HK-2 (cell line): ENCODE measurements around the gene ATP6V1F.
"Not testable (repeated sequence)": the region's sequence is repeated elsewhere in the genome, so short reads cannot be mapped to it uniquely, and the experiment has no call there.

Experiments
- DNase-seq: peaks from one replicate; pipeline ENCODE4 v3.0.0-alpha.2; 2018; ENCODE audit not compliant: unreplicated experiment

The ATP6V1F gene

DNA sequence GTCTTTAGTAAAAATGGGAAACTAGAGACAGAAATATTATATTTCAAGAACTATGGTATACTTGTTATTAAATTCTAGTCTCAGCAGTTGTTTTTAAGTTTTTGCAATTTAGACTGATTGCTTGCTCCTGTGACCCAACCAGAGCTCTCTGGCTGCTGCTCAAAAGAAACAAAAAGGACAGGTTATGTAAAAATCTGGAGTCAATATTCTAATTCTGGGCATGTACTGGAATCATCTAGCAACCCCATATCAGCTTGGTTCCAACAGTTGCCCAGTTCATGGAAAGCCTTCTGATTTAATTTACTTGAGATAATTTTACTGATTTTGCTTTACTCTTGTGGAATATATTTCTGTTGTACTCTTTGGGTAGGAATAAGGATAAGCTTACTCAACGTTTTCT, 37.6 kb downstream of the ATP6V1F start:
- no peak for DNase-seq

DNA sequence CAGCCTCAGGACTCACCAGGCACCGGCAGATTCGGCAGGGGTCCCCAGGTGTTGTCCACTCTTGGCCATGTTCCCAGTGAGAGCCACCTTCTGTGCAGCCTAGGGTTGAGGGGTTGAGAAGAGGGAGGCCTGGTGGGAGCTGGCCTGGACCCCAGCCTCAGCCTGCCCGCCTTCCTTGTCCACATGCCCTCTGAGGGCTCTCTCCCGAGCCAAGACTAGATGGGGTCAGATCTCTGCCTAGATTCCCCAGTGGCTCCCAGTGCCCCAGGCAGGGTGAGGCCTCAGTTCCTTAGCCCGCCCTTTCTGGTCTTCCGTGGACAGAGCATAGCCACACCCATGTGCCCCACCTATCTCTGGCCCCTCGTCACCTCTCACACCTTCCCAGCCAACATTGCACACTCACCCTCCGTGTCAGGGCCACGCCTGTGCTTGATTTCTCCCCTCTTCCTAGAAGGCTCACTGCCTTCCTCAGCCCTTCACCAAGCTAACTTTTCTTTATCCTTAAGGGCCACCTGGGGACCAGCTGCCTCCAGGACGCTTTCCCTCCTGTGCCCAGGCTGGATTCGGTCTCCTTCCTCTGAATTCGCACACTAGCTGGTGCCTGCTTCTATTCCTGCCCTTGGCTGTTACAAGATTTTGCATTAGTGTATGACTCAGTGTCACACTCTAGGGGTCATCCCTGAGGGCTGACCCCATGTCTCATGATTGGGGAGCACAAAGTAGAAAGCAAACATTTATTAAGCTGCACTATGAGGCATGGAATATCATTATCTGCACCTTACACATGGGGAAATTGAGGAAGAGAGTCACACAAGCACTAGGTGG, 40.3 kb downstream of the ATP6V1F start:
- DNase-seq, result no peak

DNA sequence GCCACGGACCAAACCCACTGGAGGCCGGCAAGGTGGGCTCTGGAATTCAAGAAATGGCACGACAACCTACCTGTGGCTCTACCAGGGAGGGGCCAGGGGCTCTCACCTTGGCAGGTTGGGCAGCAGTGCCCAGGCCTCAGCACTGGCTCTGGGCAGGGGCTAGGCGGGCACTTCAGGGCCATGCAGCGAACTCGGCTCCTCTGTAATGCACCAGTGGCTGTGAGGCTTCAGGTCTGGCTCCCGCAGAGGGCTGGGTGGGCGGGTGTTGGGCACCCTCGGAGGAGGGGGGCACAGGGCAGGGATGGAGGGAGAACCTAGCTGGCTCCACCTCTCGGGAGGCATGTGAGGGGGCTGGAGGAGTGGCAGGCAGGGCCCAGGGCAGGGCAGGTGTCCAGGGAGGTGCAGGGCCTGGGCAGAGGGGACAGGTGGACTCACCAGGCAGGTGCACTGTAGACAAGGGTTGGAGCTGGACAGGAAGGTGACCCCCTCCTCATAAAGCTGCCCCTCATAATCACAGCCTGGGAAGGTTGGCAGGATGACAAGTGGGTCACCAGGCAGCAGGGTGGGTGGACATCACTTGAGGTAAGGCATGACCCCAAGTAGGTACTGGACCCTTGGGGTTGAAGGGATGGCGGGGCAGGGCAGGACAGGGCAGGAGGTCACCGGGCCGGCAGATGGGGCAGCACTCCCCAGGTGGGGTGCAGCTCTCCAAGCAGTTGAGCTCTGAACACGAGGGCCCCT, 41.1 kb downstream of the ATP6V1F start:
- no peak for DNase-seq

DNA sequence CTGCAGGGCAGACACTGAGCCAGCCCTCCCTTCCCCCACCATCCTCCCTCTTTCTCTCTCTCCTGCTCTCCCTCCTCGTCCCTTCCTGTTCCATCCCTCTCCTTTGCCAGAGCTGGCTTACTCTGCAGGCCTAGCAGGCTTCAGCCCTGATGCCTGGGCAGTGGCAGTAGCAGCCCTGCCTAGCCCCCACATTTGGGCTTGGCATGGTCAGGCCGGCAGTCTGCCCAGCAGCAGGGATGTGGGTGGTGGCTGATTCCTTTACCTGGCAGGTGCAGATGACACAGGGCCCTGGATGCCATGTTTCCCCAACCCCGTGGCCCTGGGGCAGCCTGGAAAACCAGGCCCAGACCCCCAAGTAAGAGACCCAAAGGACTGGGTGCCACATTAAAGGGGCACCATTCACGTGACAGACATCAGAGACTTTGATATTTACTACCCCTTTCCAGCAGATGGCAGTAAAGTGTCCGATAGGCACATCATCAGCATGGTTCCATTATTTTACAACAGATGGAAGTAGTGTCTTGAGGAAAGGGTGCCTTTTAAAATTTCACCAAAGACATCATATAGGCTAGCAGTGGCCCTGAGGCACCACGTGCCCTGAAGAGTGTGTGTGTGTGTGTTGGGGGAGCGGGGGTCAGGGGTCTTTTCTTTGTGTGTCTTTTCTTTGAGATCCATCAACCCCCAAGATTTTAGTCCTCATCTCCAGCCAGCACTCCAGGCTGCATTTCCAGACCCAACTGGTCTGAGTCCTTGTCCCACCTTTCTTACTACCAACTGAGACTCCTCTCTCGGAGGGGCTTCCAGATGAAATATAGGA, 41.9 kb downstream of the ATP6V1F start:
- no peak for DNase-seq

- DNase-seq, result no peak
Measured at GRCh38 chr7:128906001-128906765, 43.5 kb downstream of the ATP6V1F start.

DNA sequence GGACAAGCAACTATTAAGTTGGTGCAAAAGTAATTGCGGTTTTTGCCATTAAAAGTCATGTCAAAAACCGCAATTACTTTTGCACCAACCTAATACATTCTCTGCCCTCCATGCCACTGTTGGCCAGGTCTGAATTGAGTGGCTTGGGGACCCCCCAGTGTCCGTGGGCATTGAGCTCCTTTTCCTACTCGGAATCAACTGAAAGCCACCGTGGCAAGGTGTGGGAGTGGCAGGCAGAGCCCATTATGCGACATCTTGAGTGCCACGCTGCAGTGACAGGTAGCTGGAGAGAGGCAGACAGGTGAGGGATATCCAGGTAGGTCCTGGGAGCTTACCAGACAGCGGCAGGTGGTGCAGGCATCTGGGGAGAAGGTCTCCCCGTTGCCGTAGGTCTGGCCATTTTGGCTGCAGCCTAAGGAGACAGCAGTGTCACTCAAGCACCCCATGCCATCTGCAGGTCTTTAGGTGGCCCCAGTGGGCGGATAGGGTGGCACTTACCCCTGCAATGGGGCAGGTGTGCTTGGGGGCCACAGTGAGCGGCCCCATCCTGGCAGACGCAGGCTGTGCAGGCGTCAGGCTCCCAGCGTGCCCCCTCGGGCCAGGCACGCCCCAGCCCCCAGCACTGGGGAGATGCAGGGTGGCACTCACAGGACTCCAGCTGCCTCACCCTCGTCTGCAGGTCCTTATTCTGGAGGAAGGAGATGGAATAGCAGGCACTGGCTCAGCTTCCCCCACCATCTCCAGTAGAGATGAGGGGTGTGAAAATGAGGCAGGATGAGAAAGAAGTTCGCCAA, 44.3 kb downstream of the ATP6V1F start:
- DNase-seq, result no peak

DNA sequence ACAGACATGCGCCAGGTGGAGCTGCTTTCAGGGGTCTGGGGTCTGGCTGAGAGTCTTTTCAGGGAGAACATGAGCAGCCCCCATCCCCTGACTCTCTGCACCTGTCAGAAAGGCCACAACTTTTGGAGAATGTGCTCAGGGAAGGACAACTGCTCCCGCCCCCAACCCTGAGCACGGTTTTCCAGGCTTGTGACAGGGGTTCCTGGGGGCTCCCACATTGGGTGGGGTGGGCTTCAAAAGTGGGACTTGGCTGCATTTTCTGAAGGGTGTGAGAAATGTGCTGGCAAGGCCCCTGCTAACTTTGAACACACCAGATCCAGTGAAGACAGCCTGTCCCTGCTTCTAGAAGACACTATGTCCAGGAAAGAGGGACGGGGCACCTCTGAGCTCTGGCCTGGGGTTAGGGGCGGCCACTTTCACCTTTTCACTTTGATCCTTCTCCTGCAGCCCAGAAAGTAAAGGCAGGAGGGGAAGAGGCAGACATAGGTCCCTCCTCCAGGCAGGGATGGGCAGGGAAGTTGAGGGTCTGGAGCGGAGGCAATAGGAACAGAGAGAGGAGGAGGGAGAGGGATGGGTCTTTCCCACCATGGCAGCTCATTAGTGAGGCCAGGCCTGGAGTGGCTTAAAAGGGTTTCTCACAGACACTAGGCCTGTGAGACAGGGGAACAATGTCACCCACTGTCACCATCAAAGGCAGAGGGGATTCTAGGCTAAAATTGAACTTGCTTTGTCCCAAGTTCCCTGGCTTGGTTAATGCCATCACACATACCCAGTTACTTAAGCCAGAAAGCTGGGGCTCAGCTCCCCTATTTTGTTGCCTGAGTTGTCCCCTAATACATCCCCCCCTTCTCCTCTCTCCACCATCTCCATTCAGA, 46.3 kb downstream of the ATP6V1F start:
- DNase-seq, result no peak

DNA sequence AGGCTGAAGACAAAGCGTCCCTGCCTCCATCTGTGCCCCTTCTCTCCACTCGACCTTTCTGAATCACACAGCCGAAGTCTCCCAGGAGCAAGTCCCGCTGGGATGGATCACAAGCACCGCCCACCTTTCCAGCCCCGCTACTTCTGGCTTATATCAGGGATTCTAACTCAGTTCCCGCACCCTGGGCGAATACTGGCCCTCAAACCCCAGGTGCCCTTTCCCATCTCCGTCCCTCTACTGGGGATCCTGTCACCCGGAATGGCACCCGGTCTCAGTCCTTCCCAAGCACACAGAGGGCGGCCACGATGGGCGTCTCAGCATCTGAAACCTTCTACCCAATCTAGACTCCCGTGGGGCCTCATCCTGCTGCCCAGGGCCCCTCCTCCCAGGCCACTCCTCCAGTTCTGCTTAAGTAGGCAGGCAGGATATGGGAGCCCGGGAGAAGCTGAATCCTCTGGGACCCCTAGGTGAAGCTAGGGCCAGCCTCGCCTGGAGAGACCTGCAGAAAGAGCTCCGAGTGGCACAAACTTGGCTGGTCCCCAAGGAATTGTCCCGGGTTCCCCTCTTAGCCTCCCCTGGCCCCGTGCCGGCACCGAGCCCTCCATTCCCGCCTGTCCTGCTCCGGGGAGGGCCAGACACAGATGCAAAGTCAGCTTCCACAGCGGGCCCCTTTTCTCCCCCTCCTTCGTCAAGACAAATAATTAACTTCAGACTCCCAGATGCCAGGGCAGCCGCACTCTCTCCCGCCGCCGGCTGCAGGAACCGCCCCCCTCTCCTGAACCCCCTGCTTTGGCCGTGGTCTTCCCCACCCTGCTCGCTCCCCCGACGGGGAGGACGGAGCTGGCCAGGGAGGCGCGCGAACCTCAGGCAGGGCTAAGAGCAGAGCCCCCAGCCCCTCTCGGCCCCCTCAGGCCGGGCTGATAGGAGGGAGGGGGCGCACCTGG, 47.2 kb downstream of the ATP6V1F start:
- DNase-seq, result peak; percentile 86

- no peak for DNase-seq
Measured at GRCh38 chr7:128910569-128910945, 47.9 kb downstream of the ATP6V1F start, which contains the start of gene KCP. Gene KCP, minus strand, starts transcription at chr7:128910709. Its CDS starts 33 bp downstream, at chr7:128910676.

GRCh38 chr7:128911423-128912031, 48.9 kb downstream of the ATP6V1F start:
- peak; percentile 36 for DNase-seq

DNA sequence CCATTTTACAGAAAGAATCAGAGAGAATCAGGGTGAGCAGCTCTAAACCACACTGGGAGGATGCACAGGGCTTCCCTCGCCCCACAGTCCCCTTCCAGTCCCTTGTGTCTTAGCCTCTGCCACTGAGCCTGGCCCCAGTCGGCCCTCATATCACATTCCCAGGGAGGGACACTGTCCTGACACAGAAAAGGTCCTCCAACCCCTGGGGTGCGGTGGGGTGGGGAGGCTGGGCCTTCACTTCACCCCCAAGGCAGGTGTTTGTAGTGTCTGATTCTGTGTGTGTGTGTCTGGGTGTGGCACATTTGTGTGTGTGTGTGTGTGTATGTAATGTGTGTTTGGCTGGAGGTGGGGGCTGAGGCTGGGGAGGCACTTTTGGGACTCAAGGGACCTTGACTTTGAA, 49.6 kb downstream of the ATP6V1F start:
- DNase-seq, result no peak

DNA sequence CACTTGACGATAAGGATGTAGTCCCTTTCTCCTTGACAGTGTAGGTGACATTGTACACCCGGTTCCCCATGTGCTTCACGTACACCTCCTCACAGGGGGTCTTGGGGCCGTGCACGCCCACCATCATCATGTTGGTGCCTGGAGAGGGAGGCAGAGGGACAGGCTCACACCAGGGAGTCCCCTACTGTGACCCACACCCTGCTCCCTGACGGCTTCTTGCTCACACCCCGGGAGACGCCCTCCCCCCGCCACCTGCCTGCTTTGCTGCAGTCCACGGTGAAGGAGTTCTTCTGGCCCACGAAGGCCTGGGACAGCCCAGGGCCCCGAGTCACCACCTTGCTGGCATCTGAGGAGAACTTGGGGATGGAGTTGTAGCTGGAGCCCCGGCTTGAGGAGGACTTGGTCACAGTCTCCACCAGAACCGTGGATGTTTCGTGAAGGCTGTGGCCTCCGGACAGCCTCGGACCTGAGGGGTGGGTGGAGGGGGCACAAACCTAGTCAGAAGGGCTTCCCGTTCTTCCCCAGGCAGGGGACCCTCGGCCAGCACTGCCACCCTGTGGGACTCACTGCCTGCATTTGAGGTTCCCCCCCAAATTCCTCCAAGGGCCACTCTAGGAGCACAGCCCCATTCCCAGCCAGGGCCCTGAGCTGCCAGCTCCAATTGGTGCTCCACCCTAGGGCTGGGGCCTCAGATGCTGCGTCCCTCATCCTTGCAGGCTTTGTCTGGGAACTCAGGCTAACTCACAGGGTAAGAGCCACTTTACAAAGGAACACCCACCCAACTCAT, 50.2 kb downstream of the ATP6V1F start:
- not testable (repeated sequence) for DNase-seq

GRCh38 chr7:128913870-128914565, 51.4 kb downstream of the ATP6V1F start:
- DNase-seq, result no peak

- no peak for DNase-seq
Measured at GRCh38 chr7:128914566-128915151, 52.0 kb downstream of the ATP6V1F start.

DNA sequence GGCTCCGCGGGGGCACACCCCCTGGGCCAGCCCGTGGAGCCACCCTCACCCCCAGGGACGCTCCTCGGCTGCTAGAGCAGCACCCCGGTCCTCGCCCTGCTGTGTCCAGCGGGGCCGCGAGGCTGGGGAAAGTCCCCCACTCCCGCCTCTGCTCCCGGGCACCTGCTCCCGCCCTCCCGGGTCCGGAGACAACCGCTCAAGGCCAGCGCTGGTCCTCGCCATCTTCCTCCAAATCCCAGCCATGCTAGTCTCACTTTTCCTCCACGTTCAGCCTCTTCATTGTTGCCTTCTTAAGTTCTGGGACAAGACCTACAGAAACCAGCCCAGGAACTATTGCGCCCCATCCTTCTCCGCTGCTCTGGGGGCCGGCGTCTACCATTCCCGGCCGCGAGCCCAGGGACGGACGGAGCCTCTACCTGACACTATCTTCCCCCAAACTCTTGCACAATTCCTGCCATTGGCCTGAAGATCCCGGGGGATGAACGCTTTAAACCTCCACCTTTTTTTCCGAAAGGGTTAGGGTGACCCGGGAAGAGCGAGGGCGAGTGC, 52.7 kb downstream of the ATP6V1F start:
- no peak for DNase-seq
